PFSK-1 (cell line): ENCODE measurements around the gene VSIG1.

ENCODE experiments used
- POLR2AphosphoS5 ChIP-seq: IDR thresholded peaks from 2 replicates; pipeline ENCODE4 v1.6.1; 2012; ENCODE audit warnings: low read depth, mild to moderate bottlenecking, control low read depth, low read length, moderate library complexity
- REST ChIP-seq, 2 experiments: IDR thresholded peaks; 2 replicates each; pipeline versions ENCODE4 v1.6.1 to v1.8.0; 2011 to 2012; ENCODE audit warnings: low read depth in 2 of 2, low read length in 2 of 2, control low read depth in 1 of 2, inconsistent platforms in 1 of 2, mild to moderate bottlenecking in 1 of 2, moderate library complexity in 1 of 2; ENCODE audit not compliant: insufficient read depth in 1 of 2
- SIN3A ChIP-seq: IDR thresholded peaks from 2 replicates; pipeline ENCODE4 v1.6.1; 2012; ENCODE audit warnings: mild to moderate bottlenecking, low read length, moderate library complexity, borderline replicate concordance; ENCODE audit not compliant: insufficient read depth
- TAF1 ChIP-seq: IDR thresholded peaks from 2 replicates; pipeline ENCODE4 v1.6.1; 2012; ENCODE audit warnings: low read length, control low read depth, borderline replicate concordance; ENCODE audit not compliant: insufficient read depth

- TF ChIP-seq POLR2AphosphoS5 = no peak
- TF ChIP-seq REST (IDR thresholded peaks at IDR 0.05; ENCODE audit: insufficient read depth in 1 of 2, low read depth in 2 of 2, low read length in 2 of 2) = no peak
- no peak for TF ChIP-seq TAF1
- no peak for TF ChIP-seq SIN3A
Measured at GRCh38 chrX:108121291-108121690, 76.4 kb downstream of the VSIG1 start.
